LNCaP clone FGC (cell line): ENCODE data around the gene CTTN.

Source experiments
- DNase-seq: peaks from one replicate; pipeline ENCODE4 v3.0.0-alpha.2; 2011; ENCODE audit warnings: low read depth
- H3K4me3 ChIP-seq: 2 replicates; pipeline ENCODE4 v1.5.1; 2011; ENCODE audit warnings: mild to moderate bottlenecking, low read depth, low read length, control low read depth
- TF ChIP-seq, protein P1 (sequence below): IDR thresholded peaks from 2 replicates; pipeline ENCODE4 v1.5.1; 2012; ENCODE audit warnings: mild to moderate bottlenecking; ENCODE audit not compliant: control insufficient read depth, insufficient read depth; ENCODE audit errors: extremely low read depth

CTTN gene

GRCh38 chr11:70415191-70415590, 16.9 kb downstream of the CTTN start:
- DNase-seq, result no peak
- TF ChIP-seq, protein P1, sequence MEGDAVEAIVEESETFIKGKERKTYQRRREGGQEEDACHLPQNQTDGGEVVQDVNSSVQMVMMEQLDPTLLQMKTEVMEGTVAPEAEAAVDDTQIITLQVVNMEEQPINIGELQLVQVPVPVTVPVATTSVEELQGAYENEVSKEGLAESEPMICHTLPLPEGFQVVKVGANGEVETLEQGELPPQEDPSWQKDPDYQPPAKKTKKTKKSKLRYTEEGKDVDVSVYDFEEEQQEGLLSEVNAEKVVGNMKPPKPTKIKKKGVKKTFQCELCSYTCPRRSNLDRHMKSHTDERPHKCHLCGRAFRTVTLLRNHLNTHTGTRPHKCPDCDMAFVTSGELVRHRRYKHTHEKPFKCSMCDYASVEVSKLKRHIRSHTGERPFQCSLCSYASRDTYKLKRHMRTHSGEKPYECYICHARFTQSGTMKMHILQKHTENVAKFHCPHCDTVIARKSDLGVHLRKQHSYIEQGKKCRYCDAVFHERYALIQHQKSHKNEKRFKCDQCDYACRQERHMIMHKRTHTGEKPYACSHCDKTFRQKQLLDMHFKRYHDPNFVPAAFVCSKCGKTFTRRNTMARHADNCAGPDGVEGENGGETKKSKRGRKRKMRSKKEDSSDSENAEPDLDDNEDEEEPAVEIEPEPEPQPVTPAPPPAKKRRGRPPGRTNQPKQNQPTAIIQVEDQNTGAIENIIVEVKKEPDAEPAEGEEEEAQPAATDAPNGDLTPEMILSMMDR, result no peak
- no peak overlapping the region for H3K4me3 ChIP-seq

GRCh38 chr11:70415642-70416395, 17.5 kb downstream of the CTTN start:
- no peak for DNase-seq
- TF ChIP-seq, protein P1, result no peak
- no peak overlapping the region for H3K4me3 ChIP-seq

DNA sequence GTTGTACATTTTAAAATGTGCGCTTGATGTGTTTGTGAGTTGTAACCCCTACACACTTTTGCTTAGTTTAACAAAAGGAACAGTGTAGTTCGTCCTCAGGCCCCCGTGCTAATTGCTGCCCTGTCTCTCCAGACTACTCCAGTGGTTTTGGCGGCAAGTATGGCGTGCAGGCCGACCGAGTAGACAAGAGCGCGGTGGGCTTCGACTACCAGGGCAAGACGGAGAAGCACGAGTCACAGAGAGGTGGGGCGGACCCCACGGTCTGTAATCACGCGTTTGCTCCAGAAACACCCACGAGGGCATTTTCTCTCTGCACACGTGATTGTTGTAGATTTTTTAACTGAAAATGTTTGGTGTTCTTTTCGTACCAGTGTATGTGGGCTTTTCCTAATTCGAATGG, 18.6 kb downstream of the CTTN start:
- TF ChIP-seq, protein P1, result no peak
- no peak for DNase-seq
- no peak overlapping the region for H3K4me3 ChIP-seq

DNA sequence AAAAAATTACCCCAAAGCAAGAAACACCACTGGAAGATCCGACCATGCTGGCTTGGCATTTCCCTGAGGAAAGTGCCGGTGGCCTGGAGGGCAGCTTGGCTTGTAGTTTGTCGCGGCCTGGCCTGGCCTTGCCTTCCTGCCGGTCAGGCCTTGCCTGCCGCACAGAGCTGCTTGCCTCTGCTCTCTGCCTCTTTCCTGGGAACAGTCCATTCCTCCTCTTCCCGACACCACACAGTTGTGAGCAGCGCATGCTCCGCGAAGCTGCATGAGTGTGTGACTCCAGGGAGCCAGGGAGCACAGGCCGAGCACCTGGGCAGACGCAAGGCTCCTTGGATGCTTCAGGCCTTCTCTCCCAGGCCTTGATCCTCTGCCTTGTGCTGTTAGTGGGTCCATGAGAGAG, 19.8 kb downstream of the CTTN start:
- DNase-seq, result no peak
- no peak overlapping the region for H3K4me3 ChIP-seq
- TF ChIP-seq, protein P1, result no peak

- H3K4me3 ChIP-seq, result no peak overlapping the region
- DNase-seq, result no peak
- TF ChIP-seq, protein P1, result no peak
Measured at GRCh38 chr11:70419307-70420007, 21.1 kb downstream of the CTTN start.

GRCh38 chr11:70420008-70420464, 21.7 kb downstream of the CTTN start:
- H3K4me3 ChIP-seq, result no peak overlapping the region
- no peak for DNase-seq
- TF ChIP-seq, protein P1, result no peak

- DNase-seq, result no peak
- TF ChIP-seq, protein P1, result no peak
- H3K4me3 ChIP-seq, result no peak overlapping the region
Measured at GRCh38 chr11:70420496-70420895, 22.2 kb downstream of the CTTN start.
